GM10847 (cell line): ENCODE measurements around the gene MPV17.

Experiments
- POLR2A ChIP-seq: IDR thresholded peaks from 2 replicates; pipeline ENCODE4 v1.6.1; 2011; ENCODE audit not compliant: insufficient read length; ENCODE audit errors: extremely low read depth

The MPV17 gene

GRCh38 chr2:27262379-27263286, 60.3 kb downstream of the MPV17 start, which contains the start of gene SLC30A3:
SLC30A3 (minus strand) TSS chr2:27263047; CDS start chr2:27262906, 141 bp downstream.
- no peak for TF ChIP-seq POLR2A

GRCh38 chr2:27261926-27262298, 61.0 kb downstream of the MPV17 start:
- no peak for TF ChIP-seq POLR2A

- no peak for TF ChIP-seq POLR2A
Observed at GRCh38 chr2:27261241-27261925, 61.5 kb downstream of the MPV17 start.
